SK-N-MC (cell line): ENCODE measurements around the gene NFIB.

Experiments used
- DNase-seq: peaks from one replicate; pipeline ENCODE4 v3.0.0-alpha.2; 2011; ENCODE audit warnings: low read depth, low spot score
- H3K27ac ChIP-seq: fragments of 200-600 bp; sonication (generic); 2 replicates; pipeline ENCODE4 v1.5.1; 2016; ENCODE audit warnings: mixed run types
- H3K36me3 ChIP-seq: fragments of 200-600 bp; sonication (generic); 2 replicates; pipeline ENCODE4 v1.6.1; 2017; ENCODE audit warnings: antibody characterized with exemption, low read length, mixed read lengths; ENCODE audit not compliant: insufficient read depth
- H3K4me3 ChIP-seq: fragments of 200-600 bp; sonication (generic); 2 replicates; pipeline ENCODE4 v1.5.1; 2016
- H3K9ac ChIP-seq: fragments of 200-600 bp; sonication (generic); 2 replicates; pipeline ENCODE4 v1.8.0; 2017; ENCODE audit warnings: mixed run types, mixed read lengths; ENCODE audit not compliant: insufficient read length
- H3K9me3 ChIP-seq: fragments of 200-600 bp; sonication (generic); 2 replicates; pipeline ENCODE4 v1.6.1; 2017; ENCODE audit warnings: low read depth, mild to moderate bottlenecking, antibody characterized with exemption, low read length, moderate library complexity, mixed read lengths
- EZH2 ChIP-seq: fragments of 200-600 bp; sonication (generic); IDR thresholded peaks from one replicate; pipeline ENCODE4 v1.6.1; 2017; ENCODE audit warnings: antibody characterized with exemption
- FOXP2 ChIP-seq: optimal IDR thresholded peaks from 2 replicates; pipeline ENCODE3; 2011; ENCODE audit warnings: mild to moderate bottlenecking, moderate library complexity; ENCODE audit not compliant: insufficient read depth; ENCODE audit errors: extremely low read length, control extremely low read depth
- POLR2AphosphoS5 ChIP-seq: IDR thresholded peaks from 2 replicates; pipeline ENCODE4 v1.6.1; 2012; ENCODE audit warnings: mild to moderate bottlenecking, low read depth, low read length, borderline replicate concordance

Gene NFIB

GRCh38 chr9:14063756-14064155 lies 250.2 kb downstream of the NFIB start:
- TF ChIP-seq EZH2 = no peak
- no peak for TF ChIP-seq FOXP2
- no peak for TF ChIP-seq POLR2AphosphoS5
- no peak for DNase-seq

GRCh38 chr9:14062586-14063221 lies 251.2 kb downstream of the NFIB start:
- Histone ChIP-seq H3K9me3 (no peaks in the 10 kb centered on the region), H3K36me3 (no peaks in the 10 kb centered on the region), H3K4me3 (no peak overlapping the region), H3K27ac (no peak overlapping the region), H3K9ac (no peak overlapping the region)
- TF ChIP-seq EZH2 (no peak), POLR2AphosphoS5 (no peak), FOXP2 (no peak)
- DNase-seq = no peak

More at GRCh38 chr9:14063756-14064155, 250.2 kb downstream of the NFIB start:
- Histone ChIP-seq H3K9ac (no peak overlapping the region), H3K4me3 (no peak overlapping the region), H3K36me3 (no peaks in the 10 kb centered on the region), H3K27ac (no peak overlapping the region), H3K9me3 (no peaks in the 10 kb centered on the region)

GRCh38 chr9:14061936-14062585 lies 251.9 kb downstream of the NFIB start:
- Histone ChIP-seq H3K9me3 (no peaks in the 10 kb centered on the region), H3K4me3 (no peak overlapping the region), H3K36me3 (no peaks in the 10 kb centered on the region), H3K27ac (no peak overlapping the region), H3K9ac (no peak overlapping the region)
- TF ChIP-seq EZH2 (no peak), POLR2AphosphoS5 (no peak), FOXP2 (no peak)
- no peak for DNase-seq

GRCh38 chr9:14058325-14058688 lies 255.6 kb downstream of the NFIB start:
- Histone ChIP-seq H3K36me3 (no peaks in the 10 kb centered on the region), H3K9ac (no peak overlapping the region), H3K27ac (no peak overlapping the region), H3K4me3 (no peak overlapping the region), H3K9me3 (no peaks in the 10 kb centered on the region)
- no peak for DNase-seq
- TF ChIP-seq FOXP2 (no peak), EZH2 (no peak), POLR2AphosphoS5 (no peak)

- H3K27ac ChIP-seq = no peak overlapping the region
- H3K9ac ChIP-seq = no peak overlapping the region
- H3K36me3 ChIP-seq = no peaks in the 10 kb centered on the region
- no peak for TF ChIP-seq POLR2AphosphoS5
- no peak overlapping the region for H3K4me3 ChIP-seq
- no peak for DNase-seq
- H3K9me3 ChIP-seq = no peaks in the 10 kb centered on the region
Observed at GRCh38 chr9:14057368-14058324, 256.3 kb downstream of the NFIB start.

GRCh38 chr9:14056316-14056861 lies 257.6 kb downstream of the NFIB start:
- H3K36me3 ChIP-seq = no peaks in the 10 kb centered on the region
- no peak overlapping the region for H3K9ac ChIP-seq
- no peak overlapping the region for H3K27ac ChIP-seq
- H3K4me3 ChIP-seq = no peak overlapping the region
- no peaks in the 10 kb centered on the region for H3K9me3 ChIP-seq
- TF ChIP-seq FOXP2 (no peak), POLR2AphosphoS5 (no peak), EZH2 (no peak)
- DNase-seq = no peak

GRCh38 chr9:14054096-14054495 lies 259.8 kb downstream of the NFIB start:
- DNase-seq = no peak
- no peaks in the 10 kb centered on the region for H3K36me3 ChIP-seq
- no peak overlapping the region for H3K27ac ChIP-seq
- TF ChIP-seq POLR2AphosphoS5 = no peak
- no peak for TF ChIP-seq EZH2
- no peak for TF ChIP-seq FOXP2
- H3K9ac ChIP-seq = no peak overlapping the region
- H3K9me3 ChIP-seq = no peaks in the 10 kb centered on the region
- H3K4me3 ChIP-seq = no peak overlapping the region

GRCh38 chr9:14052359-14052758 lies 261.6 kb downstream of the NFIB start:
- H3K9me3 ChIP-seq = no peaks in the 10 kb centered on the region

GRCh38 chr9:14051419-14051818 lies 262.5 kb downstream of the NFIB start:
- H3K9me3 ChIP-seq = no peaks in the 10 kb centered on the region
- H3K27ac ChIP-seq = no peak overlapping the region
- DNase-seq = no peak
- no peak overlapping the region for H3K9ac ChIP-seq
- H3K36me3 ChIP-seq = no peaks in the 10 kb centered on the region
- TF ChIP-seq EZH2 (no peak), FOXP2 (no peak), POLR2AphosphoS5 (no peak)
- H3K4me3 ChIP-seq = no peak overlapping the region

More at GRCh38 chr9:14052359-14052758, 261.6 kb downstream of the NFIB start:
- TF ChIP-seq POLR2AphosphoS5 (no peak), FOXP2 (no peak), EZH2 (no peak)
- no peaks in the 10 kb centered on the region for H3K36me3 ChIP-seq
- no peak overlapping the region for H3K27ac ChIP-seq
- no peak overlapping the region for H3K4me3 ChIP-seq
- no peak for DNase-seq
- H3K9ac ChIP-seq = no peak overlapping the region
